GM18951 (cell line): Measurements from ENCODE around the gene ICE1.
"Not testable (repeated sequence)": the region's sequence is repeated elsewhere in the genome, so short reads cannot be mapped to it uniquely, and the experiment has no call there.

Experiments used
- POLR2A ChIP-seq: IDR thresholded peaks from 4 replicates; pipeline ENCODE4 v1.6.1; 2011; ENCODE audit warnings: mild to moderate bottlenecking; ENCODE audit not compliant: insufficient read length, insufficient read depth; ENCODE audit errors: extremely low read depth
- in situ Hi-C: fragments of 300-500 bp; cut with MboI; formaldehyde crosslinking; loops from one replicate; pipeline ENCODE4 v1.12.0; 2022; ENCODE audit warnings: low sequenced_read_pairs, mixed read lengths, inconsistent platforms; ENCODE audit not compliant: unreplicated experiment

Gene ICE1

GRCh38 chr5:5499442-5499841, 77.0 kb downstream of the ICE1 start:
- in situ Hi-C loops = loop anchor here (25.0 kb wide), 2 partner anchors 388 to 1238 kb away; no protein-coding TSS in a partner anchor
- no peak for TF ChIP-seq POLR2A

GRCh38 chr5:5504325-5504724, 81.8 kb downstream of the ICE1 start:
- in situ Hi-C loops = no loop called here
- TF ChIP-seq POLR2A = no peak

- in situ Hi-C loops = no loop called here
Measured at GRCh38 chr5:5505815-5506214, 83.3 kb downstream of the ICE1 start.

GRCh38 chr5:5508391-5508790, 85.9 kb downstream of the ICE1 start:
- no peak for TF ChIP-seq POLR2A
- in situ Hi-C loops = no loop called here

More at GRCh38 chr5:5505815-5506214, 83.3 kb downstream of the ICE1 start:
- no peak for TF ChIP-seq POLR2A

- in situ Hi-C loops = no loop called here
- no peak for TF ChIP-seq POLR2A
Measured at GRCh38 chr5:5511904-5512416, 89.5 kb downstream of the ICE1 start.

GRCh38 chr5:5512543-5512942, 90.1 kb downstream of the ICE1 start:
- TF ChIP-seq POLR2A = no peak
- in situ Hi-C loops = no loop called here

GRCh38 chr5:5520622-5521021, 98.1 kb downstream of the ICE1 start:
- in situ Hi-C loops = not testable (repeated sequence)

- in situ Hi-C loops = no loop called here
- TF ChIP-seq POLR2A = no peak
Measured at GRCh38 chr5:5521029-5521428, 98.6 kb downstream of the ICE1 start.

GRCh38 chr5:5521478-5521877, 99.0 kb downstream of the ICE1 start:
- in situ Hi-C loops = no loop called here
- no peak for TF ChIP-seq POLR2A

GRCh38 chr5:5522336-5522735, 99.9 kb downstream of the ICE1 start:
- in situ Hi-C loops = no loop called here
- TF ChIP-seq POLR2A = no peak

GRCh38 chr5:5523066-5523505, 100.6 kb downstream of the ICE1 start:
- in situ Hi-C loops = no loop called here
- TF ChIP-seq POLR2A = no peak

GRCh38 chr5:5524327-5524726, 101.8 kb downstream of the ICE1 start:
- in situ Hi-C loops = no loop called here
- no peak for TF ChIP-seq POLR2A

GRCh38 chr5:5531371-5531770, 108.9 kb downstream of the ICE1 start:
- TF ChIP-seq POLR2A = no peak
- in situ Hi-C loops = no loop called here

GRCh38 chr5:5532306-5533076, 110.0 kb downstream of the ICE1 start:
- no peak for TF ChIP-seq POLR2A
- in situ Hi-C loops = no loop called here
